Breast epithelium (tissue), 3 donors: ENCODE results near the gene PTBP3.

Experiments used
- CTCF ChIP-seq, 3 donors: fragments of 450-650 bp; IDR thresholded peaks; one replicate each; pipeline ENCODE4 v1.5.1; 2016 to 2017; ENCODE audit warnings: antibody characterized with exemption in 3 of 3, mild to moderate bottlenecking in 3 of 3, moderate library complexity in 3 of 3
- POLR2A ChIP-seq: fragments of 450-650 bp; IDR thresholded peaks from one replicate; pipeline ENCODE4 v1.6.1; 2016; ENCODE audit warnings: antibody characterized with exemption, mild to moderate bottlenecking, moderate library complexity
- POLR2AphosphoS5 ChIP-seq, 3 donors: sonication (generic); formaldehyde crosslinking; IDR thresholded peaks; one replicate each; pipeline ENCODE4 v1.6.1; 2017; ENCODE audit warnings: antibody characterized with exemption in 3 of 3

- TF ChIP-seq CTCF (IDR thresholded peaks at IDR 0.05) (no peak), POLR2AphosphoS5 (IDR thresholded peaks at IDR 0.05) (no peak), POLR2A (no peak)
Observed at GRCh38 chr9:112274600-112274999, 58.8 kb downstream of the PTBP3 start.
